Activated B cell treated with CpG ODN at 0.5 μM for 24 hours (primary cell): Measurements from ENCODE around the gene CNBP. TPM values are rescaled to one million over a fixed set of nuclear protein-coding genes. Genes with fewer than 3 reads are reported as not detected.
A peak's percentile ranks its signal among the peaks of the same experiment; 100 is the strongest.

Experiments
- ATAC-seq: fragments of 200-7000 bp; cut with Tn5 transposase; one replicate; pipeline ENCODE4 v1.10.0; 2021; ENCODE audit warnings: low read depth, mild to moderate bottlenecking, moderate library complexity
- CTCF ChIA-PET: fragments of 350-600 bp; sonication (Branson Sonifier 250); formaldehyde crosslinking; loops from one replicate; lab custom pipeline; 2021; ENCODE audit warnings: antibody characterized with exemption; lab: Charles Lee
- POLR2A ChIA-PET: fragments of 350-600 bp; sonication (Branson Sonifier 250); formaldehyde crosslinking; loops from one replicate; lab custom pipeline; 2021; ENCODE audit warnings: antibody characterized with exemption; lab: Charles Lee
- DNase-seq: peaks from one replicate; pipeline ENCODE4 v3.0.0; 2022
- H3K27ac Mint-ChIP-seq: one replicate; pipeline ENCODE4 v1.8.0; 2020; ENCODE audit warnings: mixed read lengths
- H3K27me3 Mint-ChIP-seq: one replicate; pipeline ENCODE4 v1.8.0; 2021; ENCODE audit warnings: mixed read lengths
- H3K36me3 Mint-ChIP-seq: one replicate; pipeline ENCODE4 v1.8.0; 2021; ENCODE audit warnings: low read depth, mixed read lengths
- H3K4me1 Mint-ChIP-seq: one replicate; pipeline ENCODE4 v1.8.0; 2021; ENCODE audit warnings: mixed read lengths
- H3K4me3 Mint-ChIP-seq: one replicate; pipeline ENCODE4 v1.8.0; 2020; ENCODE audit warnings: mild to moderate bottlenecking, mixed read lengths
- H3K9me3 Mint-ChIP-seq: one replicate; pipeline ENCODE4 v1.8.0; 2020; ENCODE audit warnings: mixed read lengths
- intact Hi-C: fragments of 100-400 bp; cut with micrococcal nuclease; formaldehyde crosslinking; loops from one replicate; pipeline ENCODE4 v1.15.1; 2024
- total RNA-seq: library from RNA; stranded (reverse); gene quantifications from 2 replicates; pipeline ENCODE4 v1.2.3, GENCODE V29; 2022
- TF ChIP-seq, protein P1 (sequence below): fragments of 200-600 bp; IDR thresholded peaks from one replicate; pipeline ENCODE4 v1.8.0; 2022; ENCODE audit warnings: antibody characterized with exemption, mild to moderate bottlenecking

Gene CNBP
- total RNA-seq, 1 donor from 2014 or later = 281 TPM

DNA sequence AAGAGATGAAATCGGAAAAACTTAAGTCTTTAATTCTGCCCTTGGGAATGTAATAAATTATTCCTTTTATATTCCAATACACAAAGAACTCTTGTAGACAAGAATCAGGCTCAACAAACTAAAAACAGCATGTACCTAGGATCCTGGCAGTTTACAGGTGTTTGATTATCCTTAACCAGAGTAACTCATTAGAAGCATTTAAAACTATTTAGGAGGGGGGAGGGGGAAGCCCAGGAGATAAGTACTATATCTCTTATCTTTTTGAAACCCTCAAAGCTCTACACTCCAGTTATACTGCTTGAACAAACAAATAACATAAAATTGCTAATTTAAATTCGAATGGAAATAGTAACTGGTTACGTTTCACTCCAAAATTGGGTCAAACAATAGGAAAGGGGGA, 1.9 kb downstream of the CNBP start:
- intact Hi-C loops = loop anchor here (2.0 to 10.0 kb wide), 6 partner anchors 15 to 930 kb away; partner anchors contain the start of genes ACAD9 and IFT122
- Mint-ChIP-seq H3K36me3 (peaks cover 55% of the 10 kb centered on the region), H3K4me3 (peak overlapping the region; percentile 95), H3K27me3 (no peaks in the 10 kb centered on the region), H3K4me1 (peaks cover 60% of the 10 kb centered on the region), H3K9me3 (no peaks in the 10 kb centered on the region), H3K27ac (peak overlapping the region; percentile 95)
- TF ChIP-seq, protein P1, sequence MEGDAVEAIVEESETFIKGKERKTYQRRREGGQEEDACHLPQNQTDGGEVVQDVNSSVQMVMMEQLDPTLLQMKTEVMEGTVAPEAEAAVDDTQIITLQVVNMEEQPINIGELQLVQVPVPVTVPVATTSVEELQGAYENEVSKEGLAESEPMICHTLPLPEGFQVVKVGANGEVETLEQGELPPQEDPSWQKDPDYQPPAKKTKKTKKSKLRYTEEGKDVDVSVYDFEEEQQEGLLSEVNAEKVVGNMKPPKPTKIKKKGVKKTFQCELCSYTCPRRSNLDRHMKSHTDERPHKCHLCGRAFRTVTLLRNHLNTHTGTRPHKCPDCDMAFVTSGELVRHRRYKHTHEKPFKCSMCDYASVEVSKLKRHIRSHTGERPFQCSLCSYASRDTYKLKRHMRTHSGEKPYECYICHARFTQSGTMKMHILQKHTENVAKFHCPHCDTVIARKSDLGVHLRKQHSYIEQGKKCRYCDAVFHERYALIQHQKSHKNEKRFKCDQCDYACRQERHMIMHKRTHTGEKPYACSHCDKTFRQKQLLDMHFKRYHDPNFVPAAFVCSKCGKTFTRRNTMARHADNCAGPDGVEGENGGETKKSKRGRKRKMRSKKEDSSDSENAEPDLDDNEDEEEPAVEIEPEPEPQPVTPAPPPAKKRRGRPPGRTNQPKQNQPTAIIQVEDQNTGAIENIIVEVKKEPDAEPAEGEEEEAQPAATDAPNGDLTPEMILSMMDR = no peak
- CTCF ChIA-PET = interaction anchor here (1.1 to 1.8 kb wide), 3 partner anchors 13 to 212 kb away, joined by 3 to 11 read pairs (median 3); no protein-coding TSS in a partner anchor
- POLR2A ChIA-PET = interaction anchor here (0.9 to 3.7 kb wide), 5 partner anchors 20 to 303 kb away, joined by 3 to 49 read pairs (median 39); partner anchors contain the start of genes ISY1 and RAB43
- no peak for DNase-seq
- ATAC-seq = no peak

DNA sequence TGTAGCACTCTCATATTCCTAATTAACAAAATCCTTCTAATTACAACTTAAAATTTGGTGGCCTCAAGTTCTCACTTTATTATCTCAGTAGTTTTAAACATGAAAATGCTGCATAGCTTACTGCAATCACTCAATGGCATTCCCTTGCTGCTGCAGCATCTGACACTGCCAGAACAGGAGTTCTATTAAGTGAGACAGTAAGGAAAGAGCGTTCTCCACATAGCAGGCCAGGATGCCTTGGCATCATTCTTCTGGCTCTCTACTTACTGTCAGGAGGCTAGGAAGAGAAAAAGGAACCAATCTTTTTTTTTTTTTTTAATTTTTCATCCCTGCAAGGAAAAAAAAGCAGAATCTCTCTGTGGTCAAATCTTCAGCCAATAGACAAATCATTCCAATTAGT, 3.2 kb downstream of the CNBP start:
- Mint-ChIP-seq H3K36me3 (peaks cover 66% of the 10 kb centered on the region), H3K4me1 (peaks cover 73% of the 10 kb centered on the region), H3K27ac (peak overlapping the region; percentile 62), H3K4me3 (peak overlapping the region; percentile 95), H3K9me3 (no peaks in the 10 kb centered on the region), H3K27me3 (no peaks in the 10 kb centered on the region)
- DNase-seq = no peak
- CTCF ChIA-PET = interaction anchor here (1.0 kb wide), 1 partner anchor 15 kb away, joined by 3 read pairs; no protein-coding TSS in a partner anchor
- ATAC-seq = no peak
- intact Hi-C loops = loop anchor here (5.0 to 10.0 kb wide), 3 partner anchors 208 to 932 kb away; partner anchors contain the start of gene ACAD9
- POLR2A ChIA-PET = interaction anchor here (0.7 to 0.8 kb wide), 2 partner anchors 68 to 178 kb away, joined by 3 to 9 read pairs; partner anchors contain the start of gene COPG1
- TF ChIP-seq, protein P1 = no peak

DNA sequence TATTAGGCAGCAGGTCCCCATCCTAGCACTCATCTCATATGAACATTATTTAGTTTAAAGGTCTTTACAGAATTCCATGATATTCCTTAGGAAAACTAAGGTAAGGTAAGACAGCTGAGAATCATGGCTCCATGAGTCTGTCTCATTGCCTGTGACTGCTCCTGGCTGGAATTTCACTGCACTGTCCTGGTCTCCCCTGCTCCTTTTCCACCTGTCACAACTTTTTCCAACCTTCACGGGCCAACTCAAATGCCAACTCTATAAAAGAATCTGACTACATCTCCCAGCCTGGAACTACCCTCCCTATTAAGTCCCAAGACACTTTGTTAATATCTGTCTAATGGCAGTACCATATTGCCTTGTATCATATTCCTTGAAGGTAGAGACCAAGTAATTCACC, 7.6 kb downstream of the CNBP start:
- ChIA-PET POLR2A (interaction anchor here (1.2 kb wide), 1 partner anchor 58 kb away, joined by 4 read pairs; no protein-coding TSS in a partner anchor), CTCF (interaction anchor here (1.6 kb wide), 1 partner anchor 14 kb away, joined by 4 read pairs; no protein-coding TSS in a partner anchor)
- no peak for ATAC-seq
- Mint-ChIP-seq H3K36me3 (peaks cover 71% of the 10 kb centered on the region), H3K27me3 (no peaks in the 10 kb centered on the region), H3K27ac (no peak overlapping the region), H3K4me1 (peaks cover 78% of the 10 kb centered on the region), H3K4me3 (peak overlapping the region; percentile 29), H3K9me3 (no peaks in the 10 kb centered on the region)
- TF ChIP-seq, protein P1 = no peak
- intact Hi-C loops = no loop called here
- no peak for DNase-seq

DNA sequence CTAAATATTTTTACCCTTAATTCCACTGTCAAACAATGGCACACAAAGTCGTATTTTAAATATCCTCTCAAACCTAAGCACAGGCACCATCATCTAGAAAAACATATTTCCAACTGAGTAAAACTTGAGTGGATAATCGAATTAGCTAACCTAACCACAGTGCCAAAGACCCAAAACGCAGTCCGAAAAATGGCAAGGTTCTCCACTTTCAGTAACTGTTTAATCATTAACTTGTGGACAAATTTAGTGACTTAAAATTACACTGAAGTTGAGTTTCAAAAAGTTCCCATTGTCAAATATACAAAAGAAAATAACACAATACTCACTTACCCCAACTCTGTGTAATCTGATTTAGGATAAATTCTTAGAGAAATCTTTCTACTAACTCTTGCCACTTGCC, 10.0 kb downstream of the CNBP start:
- H3K4me3 Mint-ChIP-seq = no peak overlapping the region
- intact Hi-C loops = no loop called here
- TF ChIP-seq, protein P1 = no peak
- no peaks in the 10 kb centered on the region for H3K9me3 Mint-ChIP-seq
- H3K36me3 Mint-ChIP-seq = peaks cover 75% of the 10 kb centered on the region
- ChIA-PET POLR2A (no interaction called here), CTCF (no interaction called here)
- peaks cover 57% of the 10 kb centered on the region for H3K4me1 Mint-ChIP-seq
- no peaks in the 10 kb centered on the region for H3K27me3 Mint-ChIP-seq
- DNase-seq (no peak), ATAC-seq (no peak)
- H3K27ac Mint-ChIP-seq = no peak overlapping the region

DNA sequence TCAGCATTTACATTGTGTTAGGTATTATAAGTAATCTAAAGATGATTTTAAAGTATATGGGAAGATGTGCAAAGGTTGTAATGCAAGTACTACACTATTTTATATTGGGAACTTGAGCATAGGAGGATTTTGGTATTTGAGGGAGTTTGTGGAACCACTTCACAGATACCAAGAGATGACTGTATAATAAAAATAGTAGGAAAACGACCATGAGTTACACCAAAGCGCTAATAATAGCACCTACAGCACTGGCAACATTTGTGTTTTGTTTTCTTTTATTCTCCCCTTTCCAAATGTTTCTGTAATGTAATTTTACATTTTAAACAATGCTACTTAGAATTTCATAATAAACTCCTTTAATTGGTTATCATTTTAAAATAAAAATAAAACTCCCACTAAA, 10.5 kb downstream of the CNBP start:
- H3K27ac Mint-ChIP-seq = no peak overlapping the region
- H3K4me1 Mint-ChIP-seq = peaks cover 53% of the 10 kb centered on the region
- peaks cover 72% of the 10 kb centered on the region for H3K36me3 Mint-ChIP-seq
- intact Hi-C loops = no loop called here
- TF ChIP-seq, protein P1 = no peak
- CTCF ChIA-PET = no interaction called here
- no peaks in the 10 kb centered on the region for H3K27me3 Mint-ChIP-seq
- H3K4me3 Mint-ChIP-seq = no peak overlapping the region
- H3K9me3 Mint-ChIP-seq = no peaks in the 10 kb centered on the region
- ATAC-seq = no peak
- no peak for DNase-seq
- POLR2A ChIA-PET = no interaction called here
